Fibroblast of mammary gland (primary cell): ENCODE results near the gene MCF2L.

ENCODE experiments used
- DNase-seq: peaks from one replicate; pipeline ENCODE4 v3.0.0-alpha.2; 2010; ENCODE audit warnings: low read depth
- H3K4me3 ChIP-seq: 2 replicates; pipeline ENCODE4 v1.5.1; 2011; ENCODE audit warnings: low read depth, mild to moderate bottlenecking, low read length, moderate library complexity; ENCODE audit not compliant: control insufficient read depth
- TF ChIP-seq, protein P1 (sequence below): conservative IDR thresholded peaks from 2 replicates; pipeline ENCODE4 v1.5.1; 2011; ENCODE audit warnings: low read depth, low read length, inconsistent platforms; ENCODE audit not compliant: control insufficient read depth, insufficient read depth

The MCF2L gene

DNA sequence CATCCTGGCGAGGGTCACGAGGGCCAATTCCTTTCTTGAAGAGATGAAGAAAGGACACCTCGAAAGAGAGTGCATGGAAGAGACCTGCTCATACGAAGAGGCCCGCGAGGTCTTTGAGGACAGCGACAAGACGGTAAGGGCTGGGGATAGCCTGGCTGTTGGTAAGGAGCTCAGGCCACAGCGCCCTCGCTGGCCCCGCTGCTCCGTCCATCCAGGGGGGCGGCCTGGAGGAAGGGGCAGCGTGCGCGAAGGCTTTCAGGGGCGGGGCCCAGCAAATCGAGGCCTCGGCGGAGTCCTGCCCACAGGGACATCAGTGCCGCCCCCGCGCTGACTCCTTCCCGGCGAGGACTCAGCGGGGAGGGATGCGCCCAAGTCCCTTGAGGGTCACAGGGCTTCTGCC, 160.5 kb downstream of the MCF2L start:
- TF ChIP-seq, protein P1, sequence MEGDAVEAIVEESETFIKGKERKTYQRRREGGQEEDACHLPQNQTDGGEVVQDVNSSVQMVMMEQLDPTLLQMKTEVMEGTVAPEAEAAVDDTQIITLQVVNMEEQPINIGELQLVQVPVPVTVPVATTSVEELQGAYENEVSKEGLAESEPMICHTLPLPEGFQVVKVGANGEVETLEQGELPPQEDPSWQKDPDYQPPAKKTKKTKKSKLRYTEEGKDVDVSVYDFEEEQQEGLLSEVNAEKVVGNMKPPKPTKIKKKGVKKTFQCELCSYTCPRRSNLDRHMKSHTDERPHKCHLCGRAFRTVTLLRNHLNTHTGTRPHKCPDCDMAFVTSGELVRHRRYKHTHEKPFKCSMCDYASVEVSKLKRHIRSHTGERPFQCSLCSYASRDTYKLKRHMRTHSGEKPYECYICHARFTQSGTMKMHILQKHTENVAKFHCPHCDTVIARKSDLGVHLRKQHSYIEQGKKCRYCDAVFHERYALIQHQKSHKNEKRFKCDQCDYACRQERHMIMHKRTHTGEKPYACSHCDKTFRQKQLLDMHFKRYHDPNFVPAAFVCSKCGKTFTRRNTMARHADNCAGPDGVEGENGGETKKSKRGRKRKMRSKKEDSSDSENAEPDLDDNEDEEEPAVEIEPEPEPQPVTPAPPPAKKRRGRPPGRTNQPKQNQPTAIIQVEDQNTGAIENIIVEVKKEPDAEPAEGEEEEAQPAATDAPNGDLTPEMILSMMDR, result no peak
- H3K4me3 ChIP-seq, result no peak overlapping the region
- DNase-seq, result no peak

- H3K4me3 ChIP-seq, result no peak overlapping the region
- TF ChIP-seq, protein P1, result no peak
- no peak for DNase-seq
These were observed 161.1 kb downstream of the MCF2L start for GRCh38 chr13:113129921-113130750.

GRCh38 chr13:113135281-113135760, 166.3 kb downstream of the MCF2L start:
- H3K4me3 ChIP-seq, result no peak overlapping the region
- TF ChIP-seq, protein P1, result no peak
- no peak for DNase-seq

DNA sequence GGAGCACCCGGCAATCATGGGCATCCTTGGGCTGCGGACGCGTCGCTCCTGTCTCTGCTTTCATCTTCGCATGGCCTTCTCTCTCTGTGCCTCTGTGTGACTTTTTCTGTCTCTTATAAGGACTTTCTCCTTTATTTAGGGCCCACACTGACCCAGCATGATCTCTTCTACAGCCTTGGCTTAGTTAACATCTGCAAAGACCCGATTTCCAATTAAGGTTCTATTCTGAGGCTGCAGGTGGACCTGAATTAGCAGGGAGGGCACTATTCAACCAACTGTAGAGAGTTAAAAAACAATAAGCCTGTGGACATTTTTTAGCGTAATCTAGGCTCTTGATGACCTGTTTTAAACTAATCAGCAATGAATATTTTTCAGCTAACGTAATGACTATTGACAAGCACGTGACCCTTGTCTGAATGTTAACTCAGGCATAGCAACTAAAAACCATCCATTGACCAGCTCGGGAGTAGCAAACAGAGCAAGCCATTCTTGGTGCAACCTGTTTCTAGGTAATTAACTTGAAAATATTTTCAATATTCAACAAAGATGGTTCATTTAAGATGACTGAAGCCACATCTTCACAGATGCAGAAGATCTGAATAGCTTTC, 168.8 kb downstream of the MCF2L start:
- no peak for DNase-seq
- TF ChIP-seq, protein P1, result no peak
- no peak overlapping the region for H3K4me3 ChIP-seq

- TF ChIP-seq, protein P1, result no peak
- DNase-seq, result no peak
- H3K4me3 ChIP-seq, result no peak overlapping the region
These were observed 170.0 kb downstream of the MCF2L start for GRCh38 chr13:113138792-113139551.

GRCh38 chr13:113139577-113139976, 170.6 kb downstream of the MCF2L start:
- TF ChIP-seq, protein P1, result no peak
- DNase-seq, result no peak
- H3K4me3 ChIP-seq, result no peak overlapping the region
